ENCODE results near the gene CPN1. TPM values are rescaled to one million over a fixed set of nuclear protein-coding genes. Genes with fewer than 3 reads are reported as not detected.
A peak's percentile ranks its signal among the peaks of the same experiment; 100 is the strongest.

The CPN1 gene
- total and polyA plus RNA-seq, 2 donors, result 0.02 TPM; not detected in 1

- Histone ChIP-seq H3K36me3 (ENCODE audit: control insufficient read depth in 2 of 2, insufficient read depth in 2 of 2, low read length in 1 of 2) (peaks cover 0 to under 1% of the 10 kb centered on the region in 2 donors), H3K4me1 (ENCODE audit: control insufficient read depth in 2 of 2, insufficient read depth in 2 of 2, low read length in 2 of 2) (peaks cover 4 to 35% of the 10 kb centered on the region in 2 donors), H3K27me3 (ENCODE audit: control insufficient read depth in 2 of 2, insufficient read depth in 1 of 2, low read length in 1 of 2) (no peaks in the 10 kb centered on the region), H3K4me3 (ENCODE audit: low read length in 2 of 2) (no peak overlapping the region), H3K9me3 (ENCODE audit: control insufficient read depth in 2 of 2, insufficient read depth in 1 of 2, low read length in 1 of 2) (no peaks in the 10 kb centered on the region), H3K27ac (ENCODE audit: low read depth in 1 of 2, low read length in 1 of 2) (no peak overlapping the region)
- 76% methylated on average over 1 of the region's 1 CpG for WGBS
- no peak for DNase-seq (ENCODE audit: low read depth in 6 of 9, low spot score in 9 of 9)
Observed at GRCh38 chr10:100038561-100039071, 43.1 kb downstream of the CPN1 start.

- no peak for DNase-seq (ENCODE audit: low read depth in 6 of 9, low spot score in 9 of 9)
- no peak overlapping the region for H3K4me3 ChIP-seq (ENCODE audit: low read length in 2 of 2)
- no peaks in the 10 kb centered on the region for H3K36me3 ChIP-seq (ENCODE audit: control insufficient read depth in 2 of 2, insufficient read depth in 2 of 2, low read length in 1 of 2)
- H3K27me3 ChIP-seq (ENCODE audit: control insufficient read depth in 2 of 2, insufficient read depth in 1 of 2, low read length in 1 of 2), result no peaks in the 10 kb centered on the region
- 77% methylated on average over 5 of the region's 5 CpGs for whole genome bisulfite sequencing
- H3K4me1 ChIP-seq (ENCODE audit: control insufficient read depth in 2 of 2, insufficient read depth in 2 of 2, low read length in 2 of 2), result peaks cover 0 to 27% of the 10 kb centered on the region in 2 donors
- peaks cover 0 to 4% of the 10 kb centered on the region in 2 donors for H3K9me3 ChIP-seq (ENCODE audit: control insufficient read depth in 2 of 2, insufficient read depth in 1 of 2, low read length in 1 of 2)
- H3K27ac ChIP-seq (ENCODE audit: low read depth in 1 of 2, low read length in 1 of 2), result no peak overlapping the region
Observed at GRCh38 chr10:100037758-100038315, 43.8 kb downstream of the CPN1 start.

- no peaks in the 10 kb centered on the region for H3K36me3 ChIP-seq (ENCODE audit: control insufficient read depth in 2 of 2, insufficient read depth in 2 of 2, low read length in 1 of 2)
- WGBS, result 97% methylated on average over 7 of the region's 7 CpGs
- H3K4me3 ChIP-seq (ENCODE audit: low read length in 2 of 2), result no peak overlapping the region
- peaks cover 0 to 17% of the 10 kb centered on the region in 2 donors for H3K4me1 ChIP-seq (ENCODE audit: control insufficient read depth in 2 of 2, insufficient read depth in 2 of 2, low read length in 2 of 2)
- no peaks in the 10 kb centered on the region for H3K27me3 ChIP-seq (ENCODE audit: control insufficient read depth in 2 of 2, insufficient read depth in 1 of 2, low read length in 1 of 2)
- DNase-seq (ENCODE audit: low read depth in 6 of 9, low spot score in 9 of 9), result no peak
- no peak overlapping the region for H3K27ac ChIP-seq (ENCODE audit: low read depth in 1 of 2, low read length in 1 of 2)
- peaks cover 0 to 4% of the 10 kb centered on the region in 2 donors for H3K9me3 ChIP-seq (ENCODE audit: control insufficient read depth in 2 of 2, insufficient read depth in 1 of 2, low read length in 1 of 2)
Observed at GRCh38 chr10:100036850-100037249, 44.8 kb downstream of the CPN1 start.

- no peak for DNase-seq (ENCODE audit: low read depth in 6 of 9, low spot score in 9 of 9)
- H3K4me1 ChIP-seq (ENCODE audit: control insufficient read depth in 2 of 2, insufficient read depth in 2 of 2, low read length in 2 of 2), result peaks cover 0 to 6% of the 10 kb centered on the region in 2 donors
- H3K36me3 ChIP-seq (ENCODE audit: control insufficient read depth in 2 of 2, insufficient read depth in 2 of 2, low read length in 1 of 2), result no peaks in the 10 kb centered on the region
- no peak overlapping the region for H3K4me3 ChIP-seq (ENCODE audit: low read length in 2 of 2)
- WGBS, result 98% methylated on average over 1 of the region's 1 CpG
- H3K9me3 ChIP-seq (ENCODE audit: control insufficient read depth in 2 of 2, insufficient read depth in 1 of 2, low read length in 1 of 2), result peaks cover 0 to 8% of the 10 kb centered on the region in 2 donors
- H3K27ac ChIP-seq (ENCODE audit: low read depth in 1 of 2, low read length in 1 of 2), result no peak overlapping the region
- H3K27me3 ChIP-seq (ENCODE audit: control insufficient read depth in 2 of 2, insufficient read depth in 1 of 2, low read length in 1 of 2), result no peaks in the 10 kb centered on the region
Observed at GRCh38 chr10:100033766-100034418, 47.8 kb downstream of the CPN1 start.

- H3K27ac ChIP-seq (ENCODE audit: low read depth in 1 of 2, low read length in 1 of 2), result no peak overlapping the region
- no peaks in the 10 kb centered on the region for H3K36me3 ChIP-seq (ENCODE audit: control insufficient read depth in 2 of 2, insufficient read depth in 2 of 2, low read length in 1 of 2)
- DNase-seq (ENCODE audit: low read depth in 6 of 9, low spot score in 9 of 9), result no peak
- no peaks in the 10 kb centered on the region for H3K27me3 ChIP-seq (ENCODE audit: control insufficient read depth in 2 of 2, insufficient read depth in 1 of 2, low read length in 1 of 2)
- peaks cover 8 to 29% of the 10 kb centered on the region in 2 donors for H3K4me1 ChIP-seq (ENCODE audit: control insufficient read depth in 2 of 2, insufficient read depth in 2 of 2, low read length in 2 of 2)
- H3K4me3 ChIP-seq (ENCODE audit: low read length in 2 of 2), result no peak overlapping the region
- peaks cover 3 to 19% of the 10 kb centered on the region in 2 donors for H3K9me3 ChIP-seq (ENCODE audit: control insufficient read depth in 2 of 2, insufficient read depth in 1 of 2, low read length in 1 of 2)
- WGBS, result 98% methylated on average over 1 of the region's 1 CpG
Observed at GRCh38 chr10:100027416-100027815, 54.3 kb downstream of the CPN1 start.

GRCh38 chr10:100025576-100025975 is 56.1 kb downstream of the CPN1 start:
- peak overlapping the region in 1 of 2 donors; percentile 71 for H3K27ac ChIP-seq (ENCODE audit: low read depth in 1 of 2, low read length in 1 of 2)
- DNase-seq (ENCODE audit: low read depth in 6 of 9, low spot score in 9 of 9), result peak in 1 of 9 donors; percentile 60
- H3K9me3 ChIP-seq (ENCODE audit: control insufficient read depth in 2 of 2, insufficient read depth in 1 of 2, low read length in 1 of 2), result peaks cover 3 to 22% of the 10 kb centered on the region in 2 donors
- no peak overlapping the region for H3K4me3 ChIP-seq (ENCODE audit: low read length in 2 of 2)
- H3K36me3 ChIP-seq (ENCODE audit: control insufficient read depth in 2 of 2, insufficient read depth in 2 of 2, low read length in 1 of 2), result no peaks in the 10 kb centered on the region
- 86% methylated on average over 5 of the region's 5 CpGs for whole genome bisulfite sequencing
- H3K4me1 ChIP-seq (ENCODE audit: control insufficient read depth in 2 of 2, insufficient read depth in 2 of 2, low read length in 2 of 2), result peaks cover 12 to 40% of the 10 kb centered on the region in 2 donors
- H3K27me3 ChIP-seq (ENCODE audit: control insufficient read depth in 2 of 2, insufficient read depth in 1 of 2, low read length in 1 of 2), result no peaks in the 10 kb centered on the region

GRCh38 chr10:100024748-100025147 is 56.9 kb downstream of the CPN1 start:
- no peak for DNase-seq (ENCODE audit: low read depth in 6 of 9, low spot score in 9 of 9)
- peak overlapping the region in 1 of 2 donors; percentile 71 for H3K27ac ChIP-seq (ENCODE audit: low read depth in 1 of 2, low read length in 1 of 2)
- H3K27me3 ChIP-seq (ENCODE audit: control insufficient read depth in 2 of 2, insufficient read depth in 1 of 2, low read length in 1 of 2), result no peaks in the 10 kb centered on the region
- peaks cover 21 to 48% of the 10 kb centered on the region in 2 donors for H3K4me1 ChIP-seq (ENCODE audit: control insufficient read depth in 2 of 2, insufficient read depth in 2 of 2, low read length in 2 of 2)
- 88% methylated on average over 11 of the region's 11 CpGs for WGBS
- H3K9me3 ChIP-seq (ENCODE audit: control insufficient read depth in 2 of 2, insufficient read depth in 1 of 2, low read length in 1 of 2), result peaks cover 3 to 22% of the 10 kb centered on the region in 2 donors
- H3K36me3 ChIP-seq (ENCODE audit: control insufficient read depth in 2 of 2, insufficient read depth in 2 of 2, low read length in 1 of 2), result no peaks in the 10 kb centered on the region
- H3K4me3 ChIP-seq (ENCODE audit: low read length in 2 of 2), result no peak overlapping the region

GRCh38 chr10:100022403-100022802 is 59.3 kb downstream of the CPN1 start:
- no peak for DNase-seq (ENCODE audit: low read depth in 6 of 9, low spot score in 9 of 9)
- peaks cover 25 to 56% of the 10 kb centered on the region in 2 donors for H3K4me1 ChIP-seq (ENCODE audit: control insufficient read depth in 2 of 2, insufficient read depth in 2 of 2, low read length in 2 of 2)
- peak overlapping the region in 1 of 2 donors; percentile 50 for H3K27ac ChIP-seq (ENCODE audit: low read depth in 1 of 2, low read length in 1 of 2)
- no peaks in the 10 kb centered on the region for H3K27me3 ChIP-seq (ENCODE audit: control insufficient read depth in 2 of 2, insufficient read depth in 1 of 2, low read length in 1 of 2)
- H3K4me3 ChIP-seq (ENCODE audit: low read length in 2 of 2), result no peak overlapping the region
- H3K36me3 ChIP-seq (ENCODE audit: control insufficient read depth in 2 of 2, insufficient read depth in 2 of 2, low read length in 1 of 2), result no peaks in the 10 kb centered on the region
- peaks cover 0 to 5% of the 10 kb centered on the region in 2 donors for H3K9me3 ChIP-seq (ENCODE audit: control insufficient read depth in 2 of 2, insufficient read depth in 1 of 2, low read length in 1 of 2)
- 94% methylated on average over 2 of the region's 2 CpGs for WGBS

GRCh38 chr10:100021322-100021721 is 60.3 kb downstream of the CPN1 start:
- H3K4me1 ChIP-seq (ENCODE audit: control insufficient read depth in 2 of 2, insufficient read depth in 2 of 2, low read length in 2 of 2), result peaks cover 25 to 61% of the 10 kb centered on the region in 2 donors
- no peak overlapping the region for H3K4me3 ChIP-seq (ENCODE audit: low read length in 2 of 2)
- H3K36me3 ChIP-seq (ENCODE audit: control insufficient read depth in 2 of 2, insufficient read depth in 2 of 2, low read length in 1 of 2), result no peaks in the 10 kb centered on the region
- 70% methylated on average over 1 of the region's 1 CpG for WGBS
- peak overlapping the region in 1 of 2 donors; percentile 95 for H3K27ac ChIP-seq (ENCODE audit: low read depth in 1 of 2, low read length in 1 of 2)
- no peaks in the 10 kb centered on the region for H3K27me3 ChIP-seq (ENCODE audit: control insufficient read depth in 2 of 2, insufficient read depth in 1 of 2, low read length in 1 of 2)
- H3K9me3 ChIP-seq (ENCODE audit: control insufficient read depth in 2 of 2, insufficient read depth in 1 of 2, low read length in 1 of 2), result peaks cover 0 to 2% of the 10 kb centered on the region in 2 donors
- peak in 1 of 9 donors; percentile 49 for DNase-seq (ENCODE audit: low read depth in 6 of 9, low spot score in 9 of 9)

Data from thymus (tissue), 11 donors.